Neuronal stem cell (in vitro differentiated cells): ENCODE data around the gene HIF1A.

ENCODE experiments used
- DNase-seq: peaks from one replicate; pipeline ENCODE4 v3.0.0-alpha.2; 2013; ENCODE audit warnings: low spot score
- H2AFZ ChIP-seq: one replicate; pipeline ENCODE4 v1.6.1; 2013; ENCODE audit warnings: mild to moderate bottlenecking, low read length, inconsistent platforms
- H2AK5ac ChIP-seq: 2 replicates; pipeline ENCODE4 v1.6.1; 2013; ENCODE audit warnings: low read depth, mild to moderate bottlenecking, inconsistent platforms, low read length, moderate library complexity, mixed read lengths
- H2BK120ac ChIP-seq: 2 replicates; pipeline ENCODE4 v1.6.1; 2013; ENCODE audit warnings: low read depth, mild to moderate bottlenecking, inconsistent platforms, low read length, moderate library complexity, mixed read lengths
- H2BK12ac ChIP-seq: one replicate; pipeline ENCODE4 v1.6.1; 2013; ENCODE audit warnings: low read length, inconsistent platforms
- H2BK15ac ChIP-seq: 2 replicates; pipeline ENCODE4 v1.6.1; 2013; ENCODE audit warnings: mild to moderate bottlenecking, low read length, inconsistent platforms, mixed read lengths
- H2BK5ac ChIP-seq: one replicate; pipeline ENCODE4 v1.6.1; 2013; ENCODE audit warnings: inconsistent platforms, mild to moderate bottlenecking, low read length, moderate library complexity
- H3K14ac ChIP-seq: one replicate; pipeline ENCODE4 v1.6.1; 2013; ENCODE audit warnings: low read length, inconsistent platforms
- H3K18ac ChIP-seq: 2 replicates; pipeline ENCODE4 v1.6.1; 2013; ENCODE audit warnings: low read length, inconsistent platforms
- H3K23ac ChIP-seq: 2 replicates; pipeline ENCODE4 v1.6.1; 2013; ENCODE audit warnings: low read depth, mild to moderate bottlenecking, mixed read lengths, low read length, inconsistent platforms; ENCODE audit not compliant: poor library complexity
- H3K27ac ChIP-seq: replicated peaks from 3 replicates; pipeline ENCODE4 v1.5.1; 2013; ENCODE audit warnings: low read length, inconsistent platforms
- H3K27me3 ChIP-seq, 3 experiments: 2 replicates each; pipeline ENCODE4 v1.6.1; 2013; ENCODE audit warnings: low read length in 3 of 3, mild to moderate bottlenecking in 2 of 3, inconsistent platforms in 1 of 3, low read depth in 1 of 3, mixed read lengths in 1 of 3, moderate library complexity in 1 of 3; ENCODE audit not compliant: control insufficient read depth in 3 of 3, insufficient read depth in 3 of 3
- H3K36me3 ChIP-seq, 2 donors: replicated peaks in 1 of 2; 2 replicates each; pipeline ENCODE4 v1.6.1; 2013; ENCODE audit warnings: low read length in 2 of 2; ENCODE audit not compliant: control insufficient read depth in 2 of 2, insufficient read depth in 2 of 2
- H3K4ac ChIP-seq: 2 replicates; pipeline ENCODE4 v1.6.1; 2013; ENCODE audit warnings: inconsistent platforms, mild to moderate bottlenecking, low read length, moderate library complexity
- H3K4me1 ChIP-seq, 2 donors: 1 replicate in 1 of 2; 2 replicates in 1 of 2; pipeline ENCODE4 v1.6.1; 2013; ENCODE audit warnings: low read length in 2 of 2, low read depth in 1 of 2; ENCODE audit not compliant: control insufficient read depth in 2 of 2, insufficient read depth in 1 of 2
- H3K4me2 ChIP-seq: one replicate; pipeline ENCODE4 v1.6.1; 2013; ENCODE audit warnings: mild to moderate bottlenecking, low read length, inconsistent platforms; ENCODE audit not compliant: insufficient read depth, poor library complexity, severe bottlenecking
- H3K4me3 ChIP-seq, 2 donors: 2 replicates each; pipeline ENCODE4 v1.5.1; 2013; ENCODE audit warnings: low read length in 2 of 2, mild to moderate bottlenecking in 2 of 2, inconsistent platforms in 1 of 2, moderate library complexity in 1 of 2
- H3K79me1 ChIP-seq: one replicate; pipeline ENCODE4 v1.6.1; 2013; ENCODE audit warnings: low read depth, mild to moderate bottlenecking, inconsistent platforms, low read length, moderate library complexity
- H3K9ac ChIP-seq: one replicate; pipeline ENCODE4 v1.6.1; 2013; ENCODE audit warnings: mild to moderate bottlenecking, low read depth, low read length, inconsistent platforms; ENCODE audit not compliant: poor library complexity
- H3K9me3 ChIP-seq, 2 donors: replicated peaks in 1 of 2; 2 replicates each; pipeline versions ENCODE3 to v1.6.1; 2013; ENCODE audit warnings: low read length in 2 of 2, mild to moderate bottlenecking in 2 of 2, inconsistent platforms in 1 of 2, low read depth in 1 of 2, mixed read lengths in 1 of 2, moderate library complexity in 1 of 2; ENCODE audit not compliant: control insufficient read depth in 2 of 2, insufficient read depth in 1 of 2
- H4K8ac ChIP-seq: one replicate; pipeline ENCODE4 v1.6.1; 2013; ENCODE audit warnings: low read depth, mild to moderate bottlenecking, inconsistent platforms, low read length, moderate library complexity
- H4K91ac ChIP-seq: one replicate; pipeline ENCODE4 v1.6.1; 2013; ENCODE audit warnings: low read length, low read depth, mild to moderate bottlenecking, inconsistent platforms; ENCODE audit not compliant: poor library complexity
- WGBS, 2 donors: extraction: QIAGEN DNeasy Blood & Tissue Kit; methylation state at CpG; one replicate each; pipeline ENCODE4 v1.1.7; 2013; ENCODE audit warnings: missing lambda C conversion rate in 2 of 2, mixed read lengths in 1 of 2; ENCODE audit not compliant: insufficient read length in 2 of 2, insufficient replicate concordance in 1 of 2; ENCODE audit errors: extremely low coverage in 2 of 2; 5-methylcytosine and 5-hydroxymethylcytosine counted together

Gene HIF1A

GRCh38 chr14:61712137-61712536 lies 16.8 kb downstream of the HIF1A start:
- no peaks in the 10 kb centered on the region for H3K27me3 ChIP-seq
- H3K9me3 ChIP-seq = peaks cover 0 to under 1% of the 10 kb centered on the region in 2 donors
- peaks cover 0 to 1% of the 10 kb centered on the region in 2 donors for H3K4me1 ChIP-seq
- H3K79me1 ChIP-seq = peaks cover 7% of the 10 kb centered on the region
- H3K4me3 ChIP-seq = no peak overlapping the region
- no peak for DNase-seq
- H3K18ac ChIP-seq = no peak overlapping the region
- H2BK120ac ChIP-seq = no peak overlapping the region
- H4K8ac ChIP-seq = no peak overlapping the region
- H3K23ac ChIP-seq = no peak overlapping the region
- no peak overlapping the region for H3K27ac ChIP-seq
- H3K9ac ChIP-seq = no peak overlapping the region
- no peak overlapping the region for H2BK5ac ChIP-seq
- H3K4me2 ChIP-seq = no peak overlapping the region
- H2BK15ac ChIP-seq = no peak overlapping the region
- H3K36me3 ChIP-seq = peaks cover 0 to 3% of the 10 kb centered on the region in 2 donors
- no peak overlapping the region for H2AK5ac ChIP-seq
- H3K4ac ChIP-seq = no peak overlapping the region
- no peak overlapping the region for H3K14ac ChIP-seq
- H4K91ac ChIP-seq = no peak overlapping the region
- no CpG with 5 or more reads among the region's 1 CpG for WGBS, 2 donors
- no peak overlapping the region for H2AFZ ChIP-seq
- H2BK12ac ChIP-seq = no peak overlapping the region

GRCh38 chr14:61713724-61714437 lies 18.6 kb downstream of the HIF1A start:
- Histone ChIP-seq H3K4me2 (no peak overlapping the region), H3K18ac (no peak overlapping the region), H2BK15ac (no peak overlapping the region), H2BK5ac (no peak overlapping the region), H2BK12ac (no peak overlapping the region), H3K9me3 (no peaks in the 10 kb centered on the region), H3K4me3 (no peak overlapping the region), H4K91ac (no peak overlapping the region), H4K8ac (no peak overlapping the region), H3K4me1 (peaks cover 0 to 6% of the 10 kb centered on the region in 2 donors), H3K27me3 (no peaks in the 10 kb centered on the region), H2AK5ac (no peak overlapping the region), H3K79me1 (peaks cover 7% of the 10 kb centered on the region), H3K14ac (no peak overlapping the region), H3K4ac (no peak overlapping the region), H2AFZ (no peak overlapping the region), H3K27ac (no peak overlapping the region), H3K9ac (no peak overlapping the region), H2BK120ac (no peak overlapping the region), H3K23ac (no peak overlapping the region), H3K36me3 (peaks cover 0 to 3% of the 10 kb centered on the region in 2 donors)
- no CpG with 5 or more reads among the region's 4 CpGs for WGBS, 2 donors
- DNase-seq = no peak

- H3K4me3 ChIP-seq = no peak overlapping the region
These were observed 21.6 kb downstream of the HIF1A start for GRCh38 chr14:61716956-61717355.

GRCh38 chr14:61718039-61718438 lies 22.7 kb downstream of the HIF1A start:
- H2BK5ac ChIP-seq = no peak overlapping the region
- H3K79me1 ChIP-seq = peaks cover 3% of the 10 kb centered on the region
- H3K36me3 ChIP-seq = peaks cover 7 to 32% of the 10 kb centered on the region in 2 donors
- no peak overlapping the region for H3K23ac ChIP-seq
- H3K18ac ChIP-seq = no peak overlapping the region
- H2BK12ac ChIP-seq = no peak overlapping the region
- no peak overlapping the region for H3K9ac ChIP-seq
- H3K4ac ChIP-seq = no peak overlapping the region
- no peak overlapping the region for H2BK15ac ChIP-seq
- no peaks in the 10 kb centered on the region for H3K9me3 ChIP-seq
- peaks cover 0 to 5% of the 10 kb centered on the region in 2 donors for H3K4me1 ChIP-seq
- no peak overlapping the region for H3K27ac ChIP-seq
- no peak overlapping the region for H2AFZ ChIP-seq
- H2BK120ac ChIP-seq = no peak overlapping the region
- no peak overlapping the region for H3K14ac ChIP-seq
- no peak overlapping the region for H3K4me2 ChIP-seq
- no peak overlapping the region for H2AK5ac ChIP-seq
- WGBS, 2 donors = no CpG with 5 or more reads among the region's 2 CpGs
- no peak overlapping the region for H3K4me3 ChIP-seq
- no peak for DNase-seq
- no peak overlapping the region for H4K91ac ChIP-seq
- H3K27me3 ChIP-seq = no peaks in the 10 kb centered on the region
- H4K8ac ChIP-seq = no peak overlapping the region

More at GRCh38 chr14:61716956-61717355, 21.6 kb downstream of the HIF1A start:
- H4K8ac ChIP-seq = no peak overlapping the region
- no peaks in the 10 kb centered on the region for H3K27me3 ChIP-seq
- no peak overlapping the region for H4K91ac ChIP-seq
- no peak overlapping the region for H3K9ac ChIP-seq
- no peak overlapping the region for H2AK5ac ChIP-seq
- WGBS, 2 donors = no CpG with 5 or more reads among the region's 1 CpG
- no peak overlapping the region for H2BK12ac ChIP-seq
- peaks cover 0 to 6% of the 10 kb centered on the region in 2 donors for H3K4me1 ChIP-seq
- H3K9me3 ChIP-seq = no peaks in the 10 kb centered on the region
- H3K4me2 ChIP-seq = no peak overlapping the region
- H3K79me1 ChIP-seq = peaks cover 5% of the 10 kb centered on the region
- no peak overlapping the region for H2BK15ac ChIP-seq
- no peak for DNase-seq
- no peak overlapping the region for H2BK120ac ChIP-seq
- no peak overlapping the region for H3K27ac ChIP-seq
- no peak overlapping the region for H3K18ac ChIP-seq
- H3K36me3 ChIP-seq = peaks cover 3 to 21% of the 10 kb centered on the region in 2 donors
- H2BK5ac ChIP-seq = no peak overlapping the region
- H3K23ac ChIP-seq = no peak overlapping the region
- H3K14ac ChIP-seq = no peak overlapping the region
- no peak overlapping the region for H2AFZ ChIP-seq
- H3K4ac ChIP-seq = no peak overlapping the region
